Stimulated activated naive CD4-positive, alpha-beta T cell (primary cell): Measurements from ENCODE around the gene CDH20.

Experiments used
- DNase-seq, 6 experiments: peaks; one replicate each; lab custom pipeline; 2025; lab: John Stamatoyannopoulos, UW

The CDH20 gene

GRCh38 chr18:61575419-61575818, 242.2 kb downstream of the CDH20 start:
- no peak for DNase-seq

- DNase-seq: no peak
Observed at GRCh38 chr18:61578846-61579245, 245.6 kb downstream of the CDH20 start.

GRCh38 chr18:61579581-61579980, 246.4 kb downstream of the CDH20 start:
- no peak for DNase-seq

GRCh38 chr18:61580046-61580445, 246.8 kb downstream of the CDH20 start:
- DNase-seq: no peak

- peak; percentile 23 to 67 (median 41) for DNase-seq
Observed at GRCh38 chr18:61581578-61582201, 248.5 kb downstream of the CDH20 start.

- no peak for DNase-seq
Observed at GRCh38 chr18:61582202-61582710, 249.0 kb downstream of the CDH20 start.

- DNase-seq: no peak
Observed at GRCh38 chr18:61583548-61583947, 250.3 kb downstream of the CDH20 start.

- no peak for DNase-seq
Observed at GRCh38 chr18:61587865-61588264, 254.6 kb downstream of the CDH20 start.

GRCh38 chr18:61589053-61589723, 256.0 kb downstream of the CDH20 start:
- DNase-seq: no peak

GRCh38 chr18:61589724-61590065, 256.5 kb downstream of the CDH20 start:
- DNase-seq: no peak

GRCh38 chr18:61591253-61591652, 258.0 kb downstream of the CDH20 start:
- no peak for DNase-seq

- no peak for DNase-seq
Observed at GRCh38 chr18:61595615-61596251, 262.5 kb downstream of the CDH20 start.

- DNase-seq: no peak
Observed at GRCh38 chr18:61596296-61596695, 263.1 kb downstream of the CDH20 start.

- DNase-seq: no peak
Observed at GRCh38 chr18:61597316-61597715, 264.1 kb downstream of the CDH20 start.

GRCh38 chr18:61600422-61600821, 267.2 kb downstream of the CDH20 start:
- no peak for DNase-seq

- DNase-seq: no peak
Observed at GRCh38 chr18:61602836-61603235, 269.6 kb downstream of the CDH20 start.
